Central memory CD8-positive, alpha-beta T cell (primary cell): ENCODE results near the gene SMARCD2.

Experiments used
- ATAC-seq: fragments of 150-1000 bp; cut with Tn5 transposase; replicated peaks from 2 replicates; pipeline ENCODE4 v1.10.0; 2022; ENCODE audit warnings: mild to moderate bottlenecking, moderate FRiP score, moderate number of reproducible peaks; ENCODE audit not compliant: poor library complexity, severe bottlenecking; ENCODE audit errors: extremely low read depth
- DNase-seq, 2 donors: peaks; one replicate each; pipeline ENCODE4 v3.0.0; 2021; ENCODE audit warnings: low spot score in 2 of 2
- H3K27ac Mint-ChIP-seq: one replicate; pipeline ENCODE4 v1.8.0; 2022; ENCODE audit warnings: low read depth, mild to moderate bottlenecking, moderate library complexity, mixed read lengths
- H3K27me3 Mint-ChIP-seq: one replicate; pipeline ENCODE4 v1.8.0; 2022; ENCODE audit warnings: mixed read lengths
- H3K36me3 Mint-ChIP-seq: one replicate; pipeline ENCODE4 v1.8.0; 2022; ENCODE audit warnings: mild to moderate bottlenecking, moderate library complexity, mixed read lengths; ENCODE audit not compliant: insufficient read depth
- H3K4me1 Mint-ChIP-seq: one replicate; pipeline ENCODE4 v1.8.0; 2022; ENCODE audit warnings: mixed read lengths
- H3K4me3 Mint-ChIP-seq: one replicate; pipeline ENCODE4 v1.8.0; 2022; ENCODE audit warnings: mild to moderate bottlenecking, moderate library complexity, mixed read lengths
- H3K9me3 Mint-ChIP-seq: one replicate; pipeline ENCODE4 v1.8.0; 2022; ENCODE audit warnings: mixed read lengths

SMARCD2 gene

DNA sequence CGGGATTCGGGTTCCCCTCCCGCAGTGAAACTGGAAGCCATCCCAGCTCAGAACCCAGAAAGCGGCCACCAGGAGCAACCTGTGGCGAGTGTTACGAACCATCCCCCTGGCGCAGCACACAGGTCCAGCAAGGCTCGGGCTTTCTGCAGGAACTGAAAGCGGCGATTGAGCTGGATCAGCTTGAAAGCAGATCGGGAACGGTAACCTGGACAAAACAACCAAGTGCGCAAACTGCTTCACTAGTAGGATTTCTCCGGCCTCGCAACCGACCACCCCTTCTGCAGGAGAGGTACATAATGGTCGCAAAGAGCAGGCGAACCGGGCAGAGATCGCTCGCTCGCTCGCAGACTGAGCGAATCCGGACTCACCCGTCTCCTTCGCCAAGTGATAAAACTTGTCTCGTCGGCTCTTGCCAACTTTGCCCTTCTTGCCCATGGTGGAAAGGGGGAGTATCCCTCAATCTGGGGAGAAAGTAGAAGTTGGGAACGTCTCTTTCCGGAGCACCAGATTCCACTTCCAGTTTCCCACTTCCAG is 15.9 kb downstream of the SMARCD2 start:
- peaks cover 76% of the 10 kb centered on the region for H3K4me1 Mint-ChIP-seq
- no peaks in the 10 kb centered on the region for H3K9me3 Mint-ChIP-seq
- peak overlapping the region; percentile 98 for H3K27ac Mint-ChIP-seq
- ATAC-seq (peak; percentile 25), DNase-seq (no peak)
- no peaks in the 10 kb centered on the region for H3K27me3 Mint-ChIP-seq
- peaks cover 58% of the 10 kb centered on the region for H3K36me3 Mint-ChIP-seq
- peak overlapping the region; percentile 95 for H3K4me3 Mint-ChIP-seq

DNA sequence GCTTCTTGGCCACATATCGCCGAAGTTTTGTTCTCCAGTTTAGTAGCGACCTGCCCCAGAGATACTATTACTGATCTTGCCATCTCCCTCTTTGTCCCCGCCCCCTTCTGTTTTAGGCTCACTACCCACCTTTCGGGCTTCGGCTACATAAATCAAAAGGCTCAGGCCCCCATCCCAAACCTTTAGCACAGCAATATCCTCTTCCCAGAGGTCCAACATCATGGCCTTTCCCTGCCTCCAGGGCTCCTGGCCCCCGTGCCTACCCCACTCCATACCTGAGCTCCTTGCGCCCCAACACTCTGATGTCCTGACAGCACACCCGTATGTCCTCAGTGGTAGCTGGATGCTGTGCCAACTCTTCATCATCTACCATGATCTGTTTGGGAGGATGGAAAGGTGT is 18.1 kb downstream of the SMARCD2 start:
- Mint-ChIP-seq H3K36me3 (peaks cover 57% of the 10 kb centered on the region), H3K4me1 (peaks cover 72% of the 10 kb centered on the region), H3K4me3 (no peak overlapping the region), H3K27me3 (no peaks in the 10 kb centered on the region), H3K9me3 (no peaks in the 10 kb centered on the region), H3K27ac (peak overlapping the region; percentile 3)
- DNase-seq = no peak
- ATAC-seq = no peak

GRCh38 chr17:63823659-63824331 is 18.7 kb downstream of the SMARCD2 start:
- DNase-seq (no peak), ATAC-seq (no peak)
- Mint-ChIP-seq H3K27me3 (no peaks in the 10 kb centered on the region), H3K27ac (peak overlapping the region; percentile 3), H3K9me3 (no peaks in the 10 kb centered on the region), H3K36me3 (peaks cover 63% of the 10 kb centered on the region), H3K4me1 (peaks cover 67% of the 10 kb centered on the region), H3K4me3 (no peak overlapping the region)

DNA sequence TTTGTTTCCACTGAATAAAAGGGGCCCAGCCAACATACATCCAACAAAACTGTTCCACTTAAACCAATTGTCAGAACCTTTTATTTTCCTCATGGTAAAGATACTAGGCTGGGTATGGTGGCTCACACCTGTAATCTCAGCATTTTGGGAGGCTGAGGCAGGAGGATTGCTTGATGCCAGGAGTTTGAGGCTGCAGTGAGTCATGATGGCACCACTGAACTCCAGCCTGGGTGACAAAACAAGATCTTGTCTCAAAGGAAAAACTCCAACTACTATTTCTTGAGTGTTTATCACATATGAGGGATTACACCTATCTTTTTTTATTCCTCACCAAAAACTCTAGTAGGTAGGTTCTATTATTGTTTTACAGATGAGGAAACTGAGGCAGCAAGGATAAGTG is 19.9 kb downstream of the SMARCD2 start:
- DNase-seq = no peak
- ATAC-seq = no peak
- no peaks in the 10 kb centered on the region for H3K9me3 Mint-ChIP-seq
- H3K4me3 Mint-ChIP-seq = no peak overlapping the region
- no peaks in the 10 kb centered on the region for H3K27me3 Mint-ChIP-seq
- H3K36me3 Mint-ChIP-seq = peaks cover 71% of the 10 kb centered on the region
- H3K4me1 Mint-ChIP-seq = peaks cover 62% of the 10 kb centered on the region
- H3K27ac Mint-ChIP-seq = no peak overlapping the region

DNA sequence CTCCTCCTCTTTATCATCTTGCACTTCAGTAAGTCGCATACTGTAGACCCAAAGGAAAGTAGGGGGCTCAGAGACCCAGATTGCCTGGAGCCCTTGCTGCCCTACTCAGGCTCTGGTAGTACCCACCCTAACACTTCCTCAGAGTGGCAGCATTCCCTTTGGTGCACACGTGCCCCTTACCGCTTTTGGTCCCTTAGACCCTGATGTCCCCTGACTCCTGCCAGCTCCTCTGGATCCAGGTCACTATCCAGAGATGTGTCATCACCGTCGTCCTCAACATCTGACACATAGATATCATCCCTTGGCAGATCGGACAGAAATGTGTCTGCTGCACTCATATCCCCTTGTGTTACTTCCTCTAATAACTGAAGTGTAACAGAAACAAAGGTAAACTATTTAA is 20.7 kb downstream of the SMARCD2 start:
- Mint-ChIP-seq H3K4me1 (peaks cover 54% of the 10 kb centered on the region), H3K27me3 (no peaks in the 10 kb centered on the region), H3K9me3 (no peaks in the 10 kb centered on the region), H3K36me3 (peaks cover 67% of the 10 kb centered on the region), H3K27ac (no peak overlapping the region), H3K4me3 (no peak overlapping the region)
- ATAC-seq = no peak
- no peak for DNase-seq

DNA sequence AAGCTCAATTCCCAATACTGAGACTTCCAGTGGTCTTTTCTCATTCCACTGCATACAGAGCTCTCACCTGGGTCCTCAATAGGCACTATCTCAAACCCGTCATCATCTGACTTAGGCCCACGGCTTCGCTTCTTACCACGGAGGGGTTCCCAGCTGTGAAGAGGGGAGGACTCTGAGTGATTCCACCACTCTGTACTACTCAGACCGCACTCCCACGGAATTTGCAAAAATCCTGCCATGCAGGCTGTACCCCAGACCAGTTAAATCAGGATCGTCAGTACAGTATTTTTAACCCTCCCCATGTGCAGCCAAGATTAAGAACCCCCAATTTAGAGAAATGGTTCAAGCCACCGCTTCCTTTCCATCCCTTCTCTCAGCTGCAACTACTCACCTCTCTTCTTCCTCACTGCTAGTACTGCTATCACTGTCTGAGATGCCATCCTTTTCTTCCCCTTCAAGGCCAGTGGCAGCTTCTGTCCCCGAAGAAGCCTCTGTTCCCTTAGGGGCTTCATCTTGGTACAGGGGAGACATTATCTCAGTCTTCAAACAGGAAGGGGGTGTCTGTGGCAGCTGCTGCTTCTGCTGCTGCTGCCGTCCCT is 21.4 kb downstream of the SMARCD2 start:
- Mint-ChIP-seq H3K4me1 (peaks cover 47% of the 10 kb centered on the region), H3K9me3 (no peaks in the 10 kb centered on the region), H3K36me3 (peaks cover 67% of the 10 kb centered on the region), H3K27ac (no peak overlapping the region), H3K4me3 (no peak overlapping the region), H3K27me3 (no peaks in the 10 kb centered on the region)
- ATAC-seq (no peak), DNase-seq (no peak)

DNA sequence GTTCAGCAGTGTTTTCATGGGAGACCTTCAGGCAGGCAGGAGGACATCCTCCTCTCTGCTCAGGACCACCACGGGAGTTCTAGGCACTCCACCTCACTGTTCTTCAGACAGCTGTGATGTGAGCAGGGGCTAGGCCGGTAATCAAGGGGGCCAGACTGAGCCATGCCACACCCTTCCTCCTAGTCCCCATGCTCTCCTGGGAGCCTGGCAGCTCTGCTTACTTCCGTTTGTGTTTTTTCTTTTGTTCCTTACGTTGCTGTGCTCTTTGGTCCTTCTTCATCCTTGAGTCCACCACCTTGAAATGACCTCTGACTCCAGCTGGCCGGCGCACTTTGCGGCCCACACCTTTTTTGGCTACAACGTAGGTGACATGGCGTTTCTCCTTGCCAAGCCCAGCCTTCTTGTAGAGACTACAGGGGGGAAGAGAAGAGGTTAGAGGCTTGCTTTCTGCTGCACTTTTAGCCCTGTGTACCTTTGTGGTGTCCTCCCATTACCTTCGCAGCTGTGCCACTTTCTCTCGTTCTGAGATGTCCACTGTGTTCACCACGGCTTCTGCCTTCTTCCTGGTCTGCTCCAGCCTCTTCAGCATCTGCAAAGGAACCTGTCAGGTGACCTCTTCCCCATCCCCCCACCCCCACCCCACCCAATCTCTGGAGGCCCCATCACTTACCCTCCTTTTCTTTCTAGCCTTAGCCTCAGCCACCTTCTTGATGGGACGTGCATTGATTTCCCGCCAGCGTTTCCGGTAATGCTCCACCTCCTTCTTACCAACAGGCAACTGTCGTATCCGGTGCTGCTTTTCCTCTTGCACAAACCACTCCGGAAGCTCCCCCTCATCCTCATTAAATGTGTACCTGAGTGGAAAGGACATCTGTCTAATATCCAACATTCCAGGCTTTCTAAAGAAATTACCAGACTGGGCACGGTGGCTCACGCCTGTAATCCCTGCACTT is 22.6 kb downstream of the SMARCD2 start:
- Mint-ChIP-seq H3K27ac (no peak overlapping the region), H3K4me3 (peak overlapping the region; percentile 37), H3K36me3 (peaks cover 75% of the 10 kb centered on the region), H3K9me3 (no peaks in the 10 kb centered on the region), H3K27me3 (no peaks in the 10 kb centered on the region), H3K4me1 (peaks cover 42% of the 10 kb centered on the region)
- DNase-seq (no peak), ATAC-seq (no peak)

- DNase-seq = no peak
- Mint-ChIP-seq H3K36me3 (peaks cover 77% of the 10 kb centered on the region), H3K27ac (no peak overlapping the region), H3K9me3 (no peaks in the 10 kb centered on the region), H3K27me3 (no peaks in the 10 kb centered on the region), H3K4me1 (peaks cover 36% of the 10 kb centered on the region), H3K4me3 (no peak overlapping the region)
- no peak for ATAC-seq
Measured at GRCh38 chr17:63819131-63819530, 23.4 kb downstream of the SMARCD2 start.

DNA sequence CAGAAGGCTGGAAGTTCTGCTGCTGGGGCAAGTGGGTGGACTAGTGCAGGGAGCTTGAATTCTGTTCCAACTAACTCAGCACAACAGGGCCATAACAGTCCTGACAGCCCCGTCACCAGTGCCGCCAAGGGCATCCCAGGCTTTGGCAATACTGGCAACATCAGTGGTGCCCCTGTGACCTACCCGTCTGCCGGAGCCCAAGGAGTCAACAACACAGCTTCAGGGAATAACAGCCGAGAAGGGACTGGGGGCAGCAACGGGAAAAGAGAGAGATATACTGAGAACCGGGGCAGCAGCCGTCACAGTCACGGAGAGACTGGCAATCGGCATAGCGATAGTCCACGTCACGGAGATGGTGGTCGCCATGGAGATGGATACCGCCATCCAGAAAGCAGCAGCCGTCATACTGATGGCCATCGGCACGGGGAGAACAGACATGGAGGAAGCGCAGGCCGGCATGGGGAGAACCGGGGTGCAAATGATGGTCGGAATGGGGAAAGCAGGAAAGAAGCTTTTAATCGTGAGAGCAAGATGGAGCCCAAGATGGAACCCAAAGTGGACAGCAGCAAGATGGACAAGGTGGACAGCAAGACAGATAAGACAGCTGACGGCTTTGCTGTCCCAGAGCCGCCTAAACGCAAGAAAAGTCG is 24.6 kb downstream of the SMARCD2 start:
- DNase-seq = no peak
- H3K27ac Mint-ChIP-seq = no peak overlapping the region
- no peak overlapping the region for H3K4me3 Mint-ChIP-seq

DNA sequence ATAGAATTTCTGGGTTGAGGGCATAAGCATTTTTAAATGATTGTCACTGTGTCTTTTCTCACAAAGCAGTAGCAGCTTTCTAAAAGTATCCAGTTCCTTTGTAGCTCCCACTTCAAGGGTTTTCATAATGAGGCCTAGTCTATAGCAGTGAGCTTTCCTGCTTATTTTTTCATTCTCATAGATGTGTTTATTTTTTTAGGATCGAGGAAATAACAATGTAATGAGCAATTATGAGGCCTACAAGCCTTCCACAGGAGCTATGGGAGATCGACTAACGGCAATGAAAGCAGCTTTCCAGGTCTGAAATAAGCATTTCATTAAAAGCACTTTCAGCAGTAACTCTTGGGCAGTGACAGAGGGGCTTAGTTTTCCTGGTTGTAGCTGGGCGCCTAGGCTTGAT is 25.8 kb downstream of the SMARCD2 start:
- Mint-ChIP-seq H3K4me1 (peaks cover 24% of the 10 kb centered on the region), H3K36me3 (peaks cover 75% of the 10 kb centered on the region), H3K27me3 (no peaks in the 10 kb centered on the region), H3K27ac (no peak overlapping the region), H3K4me3 (no peak overlapping the region), H3K9me3 (no peaks in the 10 kb centered on the region)
- no peak for DNase-seq
- no peak for ATAC-seq

More for the DNA sequence above, 24.6 kb downstream of the SMARCD2 start:
- Mint-ChIP-seq H3K9me3 (no peaks in the 10 kb centered on the region), H3K27me3 (no peaks in the 10 kb centered on the region), H3K4me1 (peaks cover 29% of the 10 kb centered on the region), H3K36me3 (peaks cover 78% of the 10 kb centered on the region)
- ATAC-seq = no peak

DNA sequence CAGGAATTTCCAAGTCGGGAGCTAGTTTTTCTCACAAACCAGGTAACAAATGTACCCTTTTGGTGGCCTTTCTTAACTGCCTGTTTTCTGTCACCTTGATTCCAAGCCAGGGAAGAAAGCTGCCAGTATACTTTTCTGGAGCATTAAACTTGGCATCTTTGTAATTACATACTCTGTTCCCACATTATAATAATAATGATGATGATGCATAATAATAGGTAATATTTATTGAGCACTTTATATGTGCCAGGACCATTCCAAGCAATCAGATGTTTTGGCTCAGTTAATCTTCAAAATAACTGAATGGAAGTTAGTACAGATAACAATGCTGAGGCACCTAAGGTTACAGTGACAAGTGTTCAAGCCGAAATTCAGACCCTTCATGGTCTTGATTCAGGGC is 26.4 kb downstream of the SMARCD2 start:
- Mint-ChIP-seq H3K27me3 (no peaks in the 10 kb centered on the region), H3K27ac (no peak overlapping the region), H3K4me3 (no peak overlapping the region), H3K9me3 (no peaks in the 10 kb centered on the region), H3K36me3 (peaks cover 76% of the 10 kb centered on the region), H3K4me1 (peaks cover 19% of the 10 kb centered on the region)
- no peak for DNase-seq
- no peak for ATAC-seq

- Mint-ChIP-seq H3K9me3 (no peaks in the 10 kb centered on the region), H3K4me3 (no peak overlapping the region), H3K27ac (no peak overlapping the region), H3K4me1 (no peaks in the 10 kb centered on the region), H3K36me3 (peaks cover 86% of the 10 kb centered on the region), H3K27me3 (no peaks in the 10 kb centered on the region)
- no peak for DNase-seq
- ATAC-seq = no peak
Measured at GRCh38 chr17:63809970-63810369, 32.5 kb downstream of the SMARCD2 start.
